Sciatic nerve (tissue), 2 donors: Measurements from ENCODE around the gene OR51E1. TPM values are rescaled to one million over a fixed set of nuclear protein-coding genes. Genes with fewer than 3 reads are reported as not detected.

Experiments
- ATAC-seq: fragments of 200-7000 bp; cut with Tn5 transposase; one replicate; pipeline ENCODE4 v1.9.1; 2020; ENCODE audit warnings: mild to moderate bottlenecking, moderate library complexity
- DNase-seq: peaks from one replicate; pipeline ENCODE4 v3.0.0-alpha.2; 2020; ENCODE audit warnings: low spot score
- intact Hi-C: fragments of 100-400 bp; cut with DNase I; formaldehyde crosslinking; loops from one replicate; pipeline ENCODE4 v1.14.2; 2022
- total RNA-seq: library from RNA; stranded (reverse); fragmentation: NEBNext Ultra II Directional; extraction: Animal tissue kit (Norgen Biotek cat#: 25700); gene quantifications from one replicate; pipeline ENCODE4 v1.2.1, GENCODE V29; 2021
- donor health status: DM: no; HTN: no; CAD: no.
- donor health status: DM: no; HTN: no; CAD: no.

Gene OR51E1
- total RNA-seq, 1 donor from 2014 or later = 1.4 TPM

- intact Hi-C loops = no loop called here
- DNase-seq (no peak), ATAC-seq (no peak)
These were observed 451 bp downstream of the OR51E1 start for GRCh38 chr11:4644233-4644632.

DNA sequence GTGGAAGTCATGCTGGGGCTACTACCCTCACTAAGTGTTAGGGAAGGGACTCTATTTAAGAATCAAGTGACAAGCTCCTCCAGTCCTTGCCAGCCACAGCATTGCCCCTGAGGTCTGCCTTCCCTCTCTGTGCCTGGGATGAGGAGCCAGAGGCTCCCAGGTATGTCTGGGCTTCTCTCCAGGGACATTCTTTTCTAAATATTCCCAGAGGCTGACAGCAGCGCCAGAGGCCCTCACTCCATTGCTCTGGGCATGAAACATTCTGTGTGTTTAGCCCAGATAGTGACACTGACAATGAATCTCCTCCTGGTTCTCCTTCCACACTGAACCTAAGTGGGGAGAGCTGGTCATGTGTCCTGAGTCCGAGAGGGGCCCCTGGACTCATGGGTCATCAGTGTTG lies 2.2 kb downstream of the OR51E1 start:
- ATAC-seq (no peak), DNase-seq (no peak)
- intact Hi-C loops = no loop called here

- DNase-seq (no peak), ATAC-seq (peak; percentile 94)
- intact Hi-C loops = no loop called here
These were observed 4.0 kb downstream of the OR51E1 start for GRCh38 chr11:4647766-4648165.

GRCh38 chr11:4654635-4655369 lies 11.0 kb downstream of the OR51E1 start:
- intact Hi-C loops = no loop called here
- DNase-seq (no peak), ATAC-seq (no peak)

DNA sequence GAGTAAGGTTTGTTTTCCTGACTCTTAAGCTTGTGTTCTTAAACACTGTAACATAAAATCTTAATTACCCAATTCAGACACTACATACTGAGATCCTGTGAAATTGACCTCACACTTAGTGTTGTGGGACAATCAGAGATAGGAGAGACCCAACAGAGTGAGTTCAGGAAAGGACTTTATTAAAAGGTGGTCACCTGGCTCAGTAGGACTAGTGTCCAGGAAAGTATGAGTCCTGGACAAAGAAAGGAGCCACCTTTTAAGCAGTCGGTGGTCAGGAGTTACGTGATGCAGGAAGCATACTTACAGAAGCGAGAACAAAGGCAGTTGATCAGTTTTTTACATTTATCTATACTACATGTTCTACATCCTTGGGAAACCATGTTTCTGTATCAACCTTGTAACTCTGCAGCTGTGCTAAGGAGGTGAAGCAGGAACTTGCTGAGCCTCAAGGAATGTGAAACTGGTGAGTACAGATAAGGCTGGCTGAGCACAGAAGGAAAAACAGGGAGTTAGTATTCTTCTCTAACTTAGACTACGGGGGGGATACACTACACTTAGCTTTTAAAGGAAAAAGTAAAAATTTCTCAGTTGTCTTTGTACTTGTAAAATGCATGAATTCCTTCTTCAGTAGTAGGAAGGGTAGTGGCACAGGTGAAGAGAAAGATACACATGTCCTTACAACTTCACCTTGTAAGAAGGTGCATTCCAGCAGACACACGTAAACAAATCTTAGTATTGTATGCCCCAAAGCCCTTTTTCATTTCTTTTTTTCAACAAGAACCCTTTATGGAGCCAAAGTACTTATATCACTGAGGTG lies 15.1 kb downstream of the OR51E1 start:
- intact Hi-C loops = no loop called here
- no peak for ATAC-seq
- no peak for DNase-seq

DNA sequence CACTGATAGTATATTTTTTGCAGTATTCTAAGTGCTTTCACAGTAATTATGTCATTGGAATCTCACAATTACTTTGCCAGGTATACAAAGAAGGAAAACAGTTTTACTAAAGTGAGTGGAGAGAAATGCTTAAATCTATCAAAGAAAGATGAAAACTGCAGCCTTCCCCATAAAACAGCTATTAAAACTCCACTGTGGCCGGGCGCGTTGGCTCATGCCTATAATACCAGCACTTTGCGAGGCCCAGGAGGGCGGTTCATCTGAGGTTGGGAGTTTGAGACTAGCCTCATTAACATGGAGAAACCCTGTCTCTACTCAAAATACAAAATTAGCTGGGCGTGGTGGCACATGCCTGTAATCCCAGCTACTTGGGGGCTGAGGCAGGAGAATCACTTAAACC lies 19.1 kb downstream of the OR51E1 start:
- no peak for ATAC-seq
- intact Hi-C loops = no loop called here
- no peak for DNase-seq

- DNase-seq (no peak), ATAC-seq (no peak)
- intact Hi-C loops = no loop called here
These were observed 20.4 kb downstream of the OR51E1 start for GRCh38 chr11:4664183-4664582.

DNA sequence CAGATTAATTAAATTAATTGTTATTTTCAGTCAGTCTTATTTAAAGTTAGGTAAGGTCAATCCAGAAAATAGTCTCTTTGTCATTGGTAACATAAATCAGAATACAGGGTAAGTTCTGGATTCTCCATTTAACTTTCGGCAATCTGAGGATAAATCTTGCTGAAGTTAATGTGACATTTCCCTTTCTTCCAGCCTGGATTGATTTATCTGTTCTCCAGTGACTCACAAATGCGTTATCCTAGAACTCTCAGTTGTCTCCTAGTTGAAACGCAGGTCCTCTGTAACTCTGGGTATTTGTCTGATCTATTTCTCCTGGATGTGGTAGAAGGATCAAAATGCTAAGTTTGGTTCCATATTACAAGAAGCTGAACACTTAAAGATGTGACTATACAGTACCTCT lies 21.0 kb downstream of the OR51E1 start:
- DNase-seq (no peak), ATAC-seq (no peak)
- intact Hi-C loops = no loop called here

DNA sequence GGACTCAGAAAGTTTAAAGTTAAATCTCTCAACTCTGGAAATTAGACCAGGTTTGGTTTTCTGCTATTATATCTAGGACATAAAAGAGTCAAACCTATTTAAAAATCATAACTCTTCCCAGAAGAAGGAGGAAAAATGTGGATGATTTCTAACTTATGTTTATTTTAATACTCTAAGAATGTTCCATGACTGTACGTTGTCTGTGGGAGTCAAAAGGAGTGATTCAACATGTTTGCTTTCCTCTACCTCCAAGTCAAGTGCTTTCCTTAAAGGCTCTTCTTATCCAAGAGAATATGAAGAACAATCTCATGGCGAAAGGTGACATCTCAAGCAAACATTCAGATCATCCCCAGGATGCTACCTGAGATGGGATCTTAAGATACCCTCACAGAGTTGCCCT lies 21.6 kb downstream of the OR51E1 start:
- no peak for ATAC-seq
- intact Hi-C loops = no loop called here
- DNase-seq = no peak

DNA sequence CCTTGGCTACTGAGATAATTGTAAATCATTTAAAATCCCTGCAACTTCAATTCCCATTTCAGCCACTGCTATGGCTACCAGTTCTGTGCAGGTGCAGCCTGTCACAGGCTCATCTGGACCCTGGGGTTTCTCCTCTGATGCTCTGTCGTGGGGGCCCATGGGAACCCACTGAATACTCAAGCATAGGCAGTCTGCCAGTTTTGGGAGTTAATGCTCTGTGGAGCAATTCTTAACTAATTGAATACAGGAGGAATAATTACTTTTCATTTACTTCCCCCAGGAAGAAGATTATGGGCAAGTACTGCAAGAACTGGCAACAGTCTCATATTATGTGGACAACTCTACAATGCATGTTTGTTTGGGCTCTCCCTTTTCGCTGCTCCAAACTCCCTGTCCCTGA lies 28.0 kb downstream of the OR51E1 start:
- DNase-seq (no peak), ATAC-seq (no peak)
- intact Hi-C loops = no loop called here

- intact Hi-C loops = no loop called here
- no peak for DNase-seq
- no peak for ATAC-seq
These were observed 28.7 kb downstream of the OR51E1 start for GRCh38 chr11:4672470-4672869.

DNA sequence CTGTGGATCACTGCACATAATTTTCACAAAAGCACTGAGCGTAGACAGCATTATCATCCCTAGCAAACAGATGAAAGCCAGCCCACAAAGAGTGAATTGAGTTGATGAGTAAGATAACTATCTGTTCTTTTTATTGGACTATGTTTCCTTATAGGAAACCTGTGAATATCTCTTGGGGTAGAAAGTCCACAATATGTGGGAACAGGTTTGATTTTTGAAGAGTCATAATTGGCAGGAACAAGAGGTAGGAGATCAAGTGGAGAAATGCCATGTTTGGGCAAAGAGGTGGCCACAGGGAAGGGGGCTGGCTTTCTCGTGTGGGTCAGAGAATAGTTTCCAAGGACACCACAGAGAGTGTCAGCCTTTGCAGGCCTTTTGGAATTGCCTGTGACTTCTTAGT lies 30.0 kb downstream of the OR51E1 start:
- intact Hi-C loops = no loop called here
- no peak for ATAC-seq

DNA sequence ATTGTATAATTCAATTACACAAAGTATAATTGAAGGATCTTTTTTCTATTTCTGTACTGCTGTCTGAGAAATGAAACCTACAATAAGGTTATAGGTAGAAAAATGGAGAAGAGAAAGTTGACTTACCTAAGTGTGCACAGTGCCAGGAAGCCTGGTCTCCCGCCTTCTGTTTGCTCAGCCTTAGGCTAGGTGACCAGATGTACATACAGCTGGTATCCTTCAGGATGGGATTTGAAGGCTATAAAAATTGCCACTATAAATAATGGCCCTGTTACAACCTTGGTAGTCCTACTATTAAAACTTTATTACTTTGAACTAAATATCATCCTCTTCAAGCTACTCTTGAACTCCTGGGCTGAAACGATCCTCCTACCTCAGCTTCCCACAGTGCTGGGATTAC lies 34.2 kb downstream of the OR51E1 start:
- ATAC-seq (no peak), DNase-seq (no peak)
- intact Hi-C loops = no loop called here

More for the DNA sequence above, 30.0 kb downstream of the OR51E1 start:
- DNase-seq = no peak

GRCh38 chr11:4680341-4680740 lies 36.6 kb downstream of the OR51E1 start:
- ATAC-seq (no peak), DNase-seq (no peak)
- intact Hi-C loops = no loop called here

GRCh38 chr11:4682623-4683419 lies 39.0 kb downstream of the OR51E1 start:
- no peak for DNase-seq
- no peak for ATAC-seq
- intact Hi-C loops = no loop called here

DNA sequence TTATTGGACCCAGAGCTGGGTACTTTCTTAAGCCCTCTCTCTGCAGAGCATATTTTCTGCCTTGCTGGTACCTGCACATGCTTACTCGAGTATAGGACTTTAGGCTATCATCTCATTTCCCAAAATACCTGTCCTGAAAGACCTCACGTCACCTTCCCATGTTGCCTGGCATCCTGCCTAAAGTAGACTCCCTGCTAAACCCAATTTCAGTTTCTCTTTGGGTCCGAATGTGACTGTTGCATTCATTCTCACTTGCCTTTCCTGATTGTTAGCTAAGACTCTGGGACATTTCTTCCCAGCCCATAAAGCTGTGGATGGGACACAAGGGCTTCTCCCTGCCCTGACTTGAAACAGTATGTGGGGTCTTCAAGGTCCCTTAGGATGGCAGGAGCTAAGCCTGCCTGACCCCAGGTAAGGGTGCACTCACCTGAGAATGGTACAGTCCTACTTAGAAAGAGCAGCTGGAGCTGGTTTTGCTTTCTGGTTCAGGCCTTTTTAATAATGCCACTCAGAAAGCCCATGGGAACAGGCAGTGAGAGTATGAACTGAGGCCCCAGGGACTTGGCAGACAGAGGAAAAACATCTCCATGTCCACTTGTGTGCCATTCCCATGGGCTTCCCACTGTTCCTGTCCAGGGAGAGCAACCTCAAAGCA lies 41.0 kb downstream of the OR51E1 start:
- no peak for ATAC-seq
- intact Hi-C loops = no loop called here
- DNase-seq = no peak

DNA sequence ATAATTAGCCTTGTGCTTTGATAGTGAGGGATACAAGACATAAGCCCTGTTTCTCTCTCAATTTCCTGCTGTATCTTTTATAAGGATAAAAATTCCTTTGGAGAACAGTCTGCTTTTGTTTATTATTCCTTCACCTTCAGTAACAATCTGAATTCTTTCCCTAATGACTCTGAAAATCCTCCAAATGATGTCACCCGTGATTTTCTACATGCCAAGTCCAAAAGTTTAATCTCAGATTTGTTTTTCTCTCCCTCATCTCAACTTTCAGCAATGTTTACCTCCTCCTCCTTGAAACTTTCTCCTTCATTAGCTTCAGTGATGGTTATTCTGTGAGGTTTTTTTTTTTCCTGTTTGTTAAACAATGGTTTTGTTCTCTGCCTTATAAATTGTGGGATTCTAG lies 51.7 kb downstream of the OR51E1 start:
- ATAC-seq = no peak
- DNase-seq = no peak
- intact Hi-C loops = no loop called here

GRCh38 chr11:4697585-4697984 lies 53.8 kb downstream of the OR51E1 start, which contains the start of gene OR51E2:
Gene OR51E2 (minus strand): TSS chr11:4697853. CDS start chr11:4682711, 15,142 bp downstream.
- intact Hi-C loops = no loop called here
- ATAC-seq = no peak
- no peak for DNase-seq

- intact Hi-C loops = no loop called here
- ATAC-seq (no peak), DNase-seq (no peak)
These were observed 56.1 kb downstream of the OR51E1 start for GRCh38 chr11:4699697-4700435.
